Left renal cortex interstitium (tissue), 4 donors: ENCODE results near the gene KLK14. TPM values are rescaled to one million over a fixed set of nuclear protein-coding genes. Genes with fewer than 3 reads are reported as not detected.

Experiments used
- DNase-seq, 4 donors: peaks; one replicate each; pipeline ENCODE4 v3.0.0-alpha.2; 2013; ENCODE audit warnings: low read depth in 4 of 4, low spot score in 2 of 4, missing footprints in 1 of 4
- polyA plus RNA-seq, 4 donors: library from polyadenylated mRNA; unstranded; fragments of 120-200 nt; gene quantifications; one replicate each; pipeline ENCODE4 v1.2.1, GENCODE V29; 2013; ENCODE audit not compliant: insufficient read length in 4 of 4

The KLK14 gene
- polyA plus RNA-seq, 4 donors, result 0.51 to 0.61 TPM; not detected in 2

DNA sequence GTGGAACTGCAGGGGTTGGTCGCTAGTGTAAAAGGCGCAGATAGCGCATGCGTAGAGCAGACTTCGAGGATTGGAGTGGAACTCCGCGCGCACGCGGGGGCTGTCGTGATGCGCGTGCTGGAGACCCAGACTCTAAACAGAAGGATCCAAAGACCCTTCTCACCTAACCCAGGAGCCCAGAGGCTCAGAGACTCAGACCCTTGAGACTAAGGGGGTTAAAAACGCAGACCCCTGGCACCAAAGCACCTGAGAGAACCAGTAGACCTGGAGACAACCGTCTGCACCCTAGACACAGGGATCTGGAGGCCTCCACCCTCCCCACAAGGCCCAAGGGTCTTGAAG is 26.1 kb upstream of the KLK14 start:
- DNase-seq, result no peak

GRCh38 chr19:51108066-51108804 is 25.5 kb upstream of the KLK14 start, which contains the start of gene CTU1:
CTU1 (minus strand) TSS chr19:51108409; CDS start chr19:51104569, 3,840 bp downstream.
- peak; percentile 91 to 98 (median 96) for DNase-seq

- no peak for DNase-seq
Observed at GRCh38 chr19:51107406-51108065, 24.8 kb upstream of the KLK14 start.

DNA sequence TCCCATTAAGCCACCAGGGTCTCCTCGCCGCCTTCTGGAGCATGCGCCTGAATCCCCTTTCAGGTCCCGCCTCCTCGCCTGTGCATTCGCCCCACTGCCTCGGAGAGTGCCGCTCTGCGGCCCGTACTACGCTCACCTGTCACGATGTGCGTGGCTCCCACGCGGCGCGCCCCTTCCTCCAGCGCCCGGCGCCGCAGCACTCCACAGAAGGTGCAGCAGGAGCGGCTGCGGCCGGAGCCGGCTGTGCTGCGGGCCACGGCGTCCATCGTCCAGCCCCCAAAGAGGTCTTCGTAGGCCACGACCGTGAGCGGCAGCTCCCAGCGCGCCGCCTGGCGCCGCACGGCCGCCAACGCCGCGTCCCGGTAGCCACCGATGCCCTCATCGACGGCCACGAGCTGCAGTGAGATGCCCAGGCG is 21.2 kb upstream of the KLK14 start:
- no peak for DNase-seq

- no peak for DNase-seq
Observed at GRCh38 chr19:51102991-51103390, 20.3 kb upstream of the KLK14 start.

GRCh38 chr19:51101171-51101865 is 18.6 kb upstream of the KLK14 start:
- DNase-seq, result no peak

GRCh38 chr19:51100601-51101000 is 17.9 kb upstream of the KLK14 start:
- no peak for DNase-seq

- DNase-seq, result no peak
Observed at GRCh38 chr19:51099047-51099382, 16.3 kb upstream of the KLK14 start.

DNA sequence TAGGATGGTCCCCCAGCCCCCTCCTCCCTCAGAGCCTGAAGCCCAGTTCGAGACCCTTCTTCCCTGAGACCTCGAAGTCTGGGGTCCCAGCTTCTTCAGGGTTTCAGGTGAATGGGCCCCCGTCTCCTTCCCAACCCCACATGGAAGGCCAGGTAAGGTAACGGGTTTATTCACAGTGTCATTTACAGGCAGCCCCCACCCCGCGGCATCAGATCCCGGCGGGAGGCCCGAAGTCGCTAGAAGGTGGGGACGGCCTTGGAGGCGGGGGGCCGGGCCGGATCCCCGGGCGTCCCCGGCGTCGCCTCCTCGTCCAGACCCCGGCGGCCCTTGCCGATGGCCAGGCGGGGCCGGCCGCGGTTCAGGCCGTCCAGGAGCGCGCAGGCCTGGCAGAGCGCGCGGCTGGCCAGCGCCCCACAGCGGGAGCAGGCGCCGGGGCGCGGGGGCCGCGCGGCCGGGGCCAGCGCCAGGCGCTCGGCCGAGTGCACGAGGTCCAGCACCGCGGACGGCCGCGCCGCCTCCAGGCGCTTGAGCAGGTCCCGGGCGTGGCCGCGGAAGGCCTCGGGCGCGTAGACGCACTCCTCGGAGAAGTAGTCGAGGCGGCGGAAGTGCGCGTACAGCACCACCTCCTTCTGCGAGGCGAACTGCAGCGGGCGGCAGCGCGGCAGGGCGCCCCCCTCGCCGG is 15.8 kb upstream of the KLK14 start:
- peak in 1 of 4 donors; percentile 40 for DNase-seq

DNA sequence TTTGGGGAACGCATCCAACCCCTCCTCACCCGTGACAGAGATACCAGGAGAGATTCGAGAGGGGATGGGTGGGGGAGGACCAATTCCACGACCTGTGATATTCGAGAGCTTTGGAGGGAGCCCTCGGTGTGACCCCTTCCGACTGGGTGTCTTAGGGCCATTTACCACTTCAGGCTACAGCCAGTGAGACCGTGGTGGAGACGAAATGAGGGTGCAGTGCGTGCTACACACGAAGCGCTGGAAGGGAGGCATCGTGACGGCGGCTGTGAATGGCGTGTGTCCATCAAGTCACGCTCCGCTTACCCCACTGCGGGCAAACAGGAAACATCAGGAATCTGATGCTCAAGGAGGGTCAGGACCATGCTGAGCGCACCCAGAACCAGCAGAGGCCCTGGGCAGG is 15.1 kb upstream of the KLK14 start:
- DNase-seq, result no peak

DNA sequence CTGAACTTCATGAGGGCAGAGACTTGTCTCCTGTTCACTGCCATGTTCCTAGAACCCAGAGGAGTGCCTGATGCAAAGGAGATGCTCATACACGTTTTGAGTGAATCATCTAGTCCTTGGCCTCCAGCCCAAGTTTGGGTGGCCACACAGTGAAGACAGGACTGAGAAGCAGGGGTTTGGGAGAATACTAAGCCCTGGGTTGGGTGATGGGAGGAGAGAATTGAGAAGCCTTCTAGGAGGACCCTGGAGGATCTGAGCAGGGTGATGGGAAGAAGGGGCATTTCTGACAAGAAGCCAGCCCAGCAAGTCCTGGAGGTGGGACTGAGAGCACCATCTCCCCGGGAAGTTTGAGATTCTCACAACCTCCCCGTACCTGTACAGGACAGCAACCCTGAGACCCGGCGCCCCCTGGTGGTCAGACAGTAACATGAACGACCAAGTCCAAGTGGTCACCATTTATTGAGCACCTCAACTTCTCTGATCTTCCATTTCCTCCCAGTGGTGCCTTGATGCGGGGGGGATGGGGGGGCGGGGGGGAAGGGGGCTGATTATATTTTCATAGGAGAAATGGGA is 14.6 kb upstream of the KLK14 start:
- no peak for DNase-seq

DNA sequence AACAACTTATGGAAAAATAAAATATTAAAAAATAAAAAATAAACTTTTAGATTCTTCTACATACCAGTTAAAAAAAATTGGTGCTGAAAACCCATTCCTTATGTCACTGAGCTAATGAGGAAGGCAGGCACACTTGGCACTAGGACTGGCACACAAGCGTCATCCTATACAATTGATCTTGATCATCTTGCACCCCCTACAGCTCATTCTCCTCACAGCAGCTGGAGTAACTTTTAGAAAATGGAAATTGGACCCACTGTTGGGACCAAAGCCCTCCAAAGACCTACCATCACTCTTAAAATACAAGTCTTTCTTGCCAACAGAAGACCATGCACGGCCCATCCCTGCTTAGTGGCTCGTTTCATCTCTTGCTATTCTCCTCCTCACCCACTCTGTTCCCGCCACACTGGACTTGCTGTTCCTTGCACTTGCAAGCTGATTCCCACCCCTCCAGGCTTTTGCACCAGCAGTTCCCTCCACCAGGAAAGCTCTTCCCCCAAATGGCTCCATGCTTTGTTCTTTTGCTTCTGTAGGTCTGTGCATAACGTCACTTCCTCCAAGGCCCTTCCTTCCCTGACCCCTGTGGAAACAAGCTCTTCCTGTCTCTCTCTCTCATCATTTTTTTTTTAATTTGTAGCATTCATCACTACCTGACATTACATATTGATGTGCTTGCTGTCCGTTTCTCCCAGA is 13.9 kb upstream of the KLK14 start:
- DNase-seq, result no peak

DNA sequence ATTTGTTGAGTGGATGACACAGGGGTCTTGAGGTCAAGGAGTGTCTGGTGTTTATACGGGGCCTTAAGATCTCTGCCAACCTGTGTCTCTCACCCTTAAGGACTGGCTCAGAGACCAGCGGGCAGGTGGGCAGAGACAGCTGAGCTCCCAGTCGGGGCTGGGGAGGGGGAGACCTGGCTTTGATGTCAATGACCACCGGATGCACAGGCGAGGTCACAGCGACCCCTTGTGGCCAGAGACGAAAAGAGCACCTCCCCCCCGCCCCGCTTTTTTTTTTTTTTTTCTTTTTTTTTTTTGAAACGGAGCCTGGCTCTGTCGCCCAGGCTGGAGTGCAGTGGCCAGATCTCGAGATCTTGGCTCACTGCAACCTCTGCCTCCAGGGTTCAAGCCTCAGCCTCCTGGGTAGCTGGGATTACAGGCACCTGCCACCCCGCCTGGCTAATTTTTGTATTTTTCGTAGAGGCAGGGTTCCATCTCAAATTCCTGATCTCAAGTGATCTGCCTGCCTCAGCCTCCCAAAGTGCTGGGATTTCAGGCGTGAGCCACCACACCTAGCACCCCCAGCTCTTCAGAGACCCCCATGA is 12.1 kb upstream of the KLK14 start:
- DNase-seq, result peak in 1 of 4 donors; percentile 34

DNA sequence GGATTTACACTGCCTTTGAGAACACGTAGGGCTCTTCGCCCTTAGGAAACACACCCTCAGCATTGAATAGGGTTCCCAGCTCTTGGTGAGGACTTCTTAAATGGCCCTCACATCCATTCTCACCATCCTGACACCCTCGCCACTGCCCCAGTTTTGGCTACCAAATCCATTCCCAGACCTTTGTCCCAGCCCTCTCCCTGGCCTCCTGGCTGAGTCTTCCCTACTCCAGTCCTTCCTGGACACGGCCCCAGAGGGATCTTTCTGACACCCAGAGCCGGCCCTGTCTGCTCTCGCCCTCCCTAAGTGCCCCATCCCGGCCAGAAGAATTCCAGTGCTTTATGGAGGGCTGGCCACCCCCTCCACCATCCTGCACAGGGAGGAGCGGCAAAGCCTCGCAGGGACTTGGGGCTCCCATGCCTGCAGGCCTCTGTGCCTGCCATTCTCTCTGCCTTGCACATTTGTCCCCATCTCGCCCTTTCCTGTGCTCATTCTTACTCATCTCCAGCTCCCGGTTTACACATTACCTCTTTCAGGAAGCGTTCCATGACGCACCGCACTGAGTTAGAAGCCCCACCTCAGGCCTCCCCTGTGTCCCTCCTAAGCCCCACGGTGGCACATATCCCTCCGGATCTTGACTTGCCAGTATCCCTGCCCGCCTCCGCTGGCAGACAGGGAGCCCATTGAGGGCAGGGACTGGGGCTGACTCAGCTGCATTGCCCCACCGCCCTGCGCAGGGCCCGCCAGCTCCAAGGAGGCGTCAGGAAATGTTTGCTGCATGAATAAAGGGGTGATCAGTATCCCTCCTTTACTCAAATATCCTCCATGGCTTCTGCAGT is 11.0 kb upstream of the KLK14 start:
- DNase-seq, result no peak

DNA sequence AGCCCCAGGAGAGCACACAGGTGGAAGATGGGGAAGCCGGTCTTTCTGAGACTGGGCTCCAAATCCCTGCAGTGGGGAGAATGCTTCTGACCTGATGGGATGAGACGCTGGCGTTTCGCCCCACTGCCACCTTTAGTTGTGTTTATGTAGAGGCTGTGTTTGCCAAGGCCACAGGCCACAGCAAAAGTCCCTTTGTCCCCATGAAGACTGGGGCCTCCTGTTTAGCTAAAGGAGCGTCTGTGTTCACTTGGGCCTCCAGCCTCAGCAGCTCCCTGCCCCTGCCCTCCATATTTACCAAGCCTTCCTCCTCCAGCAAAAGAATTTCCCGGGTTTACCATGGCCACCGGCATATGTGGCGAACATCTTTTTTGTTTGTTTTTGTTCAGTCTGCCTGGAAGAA is 10.4 kb upstream of the KLK14 start:
- no peak for DNase-seq

DNA sequence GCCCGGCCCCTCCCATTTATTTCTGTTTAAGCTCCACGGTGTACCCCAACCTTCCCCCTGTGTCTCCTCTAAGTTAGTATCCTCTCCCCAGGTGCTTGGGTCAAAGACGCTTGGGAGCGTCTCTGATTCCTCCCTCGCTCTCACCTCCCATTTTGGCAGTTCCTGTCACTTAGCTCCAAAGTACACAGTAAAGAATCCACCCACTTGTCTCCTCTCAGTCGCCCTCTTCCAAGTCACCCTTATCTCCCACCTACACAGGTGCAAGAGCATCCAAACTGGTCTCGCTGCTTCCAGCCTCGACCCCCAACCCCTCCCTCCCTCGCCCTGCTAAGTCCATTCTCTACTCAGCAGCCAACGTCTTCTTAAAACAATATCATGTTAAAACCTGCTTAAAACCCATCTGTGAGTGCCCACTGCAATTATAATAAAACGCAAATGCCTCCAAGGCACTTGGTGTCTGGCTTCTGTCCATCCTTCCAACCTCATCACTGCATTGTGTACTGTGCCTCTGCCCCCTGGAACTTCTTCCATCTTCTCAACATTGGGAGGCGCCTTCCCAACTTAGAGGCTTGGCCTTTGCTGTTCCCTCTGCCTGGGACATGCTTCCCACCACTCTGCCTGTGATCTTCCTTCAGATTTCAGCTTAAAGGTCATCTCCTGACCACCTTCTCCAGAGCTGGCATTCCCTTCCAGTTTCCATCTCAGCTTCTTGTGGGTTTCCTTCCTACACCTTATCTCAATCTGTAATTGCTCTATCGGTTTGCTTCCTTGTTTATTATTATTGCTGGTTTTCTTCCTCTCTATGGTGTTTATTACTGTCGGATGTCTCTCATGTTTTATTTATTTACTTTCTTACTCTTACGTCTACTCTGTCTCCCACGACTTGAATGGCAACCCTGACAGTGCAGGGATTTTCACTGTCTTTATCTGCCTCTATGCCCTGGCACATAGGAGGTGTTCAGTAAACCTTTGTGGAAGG is 9.5 kb upstream of the KLK14 start:
- no peak for DNase-seq

DNA sequence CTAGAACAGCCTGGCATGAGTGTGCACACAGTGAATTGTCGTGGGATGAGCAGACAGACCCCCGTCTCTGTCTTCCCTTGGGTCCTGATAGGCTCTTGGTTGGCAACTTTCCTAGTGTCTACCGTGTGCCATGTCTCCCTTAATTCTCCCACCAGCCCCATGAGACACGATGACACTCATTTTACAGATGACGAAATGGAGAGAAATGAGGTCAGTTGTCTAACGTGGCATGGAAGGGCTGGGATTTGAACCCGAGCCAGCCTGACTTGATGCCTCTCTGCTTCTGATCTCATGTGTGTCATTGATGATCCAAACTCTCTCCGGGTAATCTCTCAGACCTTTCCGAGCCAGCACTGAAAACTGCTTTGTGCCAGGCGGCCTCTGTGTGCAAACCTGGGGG is 8.4 kb upstream of the KLK14 start:
- DNase-seq, result no peak

DNA sequence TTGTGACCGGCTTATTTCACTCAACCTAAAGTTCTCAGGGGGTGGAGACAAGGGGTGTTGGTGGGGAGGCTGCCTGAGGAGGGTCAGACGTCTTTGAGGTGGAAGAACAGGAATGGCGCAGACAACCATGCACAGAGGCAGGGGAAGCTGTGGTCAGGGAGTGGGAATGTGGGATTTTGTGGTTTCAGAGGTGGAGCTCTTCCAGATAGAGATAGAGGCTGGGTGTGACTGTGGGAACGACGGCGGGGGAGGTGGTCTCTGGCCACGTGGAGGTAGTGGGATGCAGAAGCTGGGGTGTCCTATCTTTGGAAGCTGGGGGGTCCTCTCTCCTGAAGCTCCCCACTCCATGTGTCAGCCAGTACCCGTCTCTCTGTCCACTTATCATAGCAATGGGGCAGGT is 7.8 kb upstream of the KLK14 start:
- DNase-seq, result no peak
